Testis (tissue), 3 donors: Measurements from ENCODE around the gene COL4A6. TPM values are rescaled to one million over a fixed set of nuclear protein-coding genes. Genes with fewer than 3 reads are reported as not detected.

Experiments
- DNase-seq: peaks from one replicate; pipeline ENCODE4 v3.0.0-alpha.2; 2019
- H3K27ac ChIP-seq, 2 donors: fragments of 200-600 bp; sonication (generic); one replicate each; pipeline ENCODE4 v1.5.1; 2019
- H3K27me3 ChIP-seq: fragments of 200-600 bp; sonication (generic); one replicate; pipeline ENCODE4 v1.5.1; 2019
- H3K36me3 ChIP-seq: fragments of 200-600 bp; sonication (generic); one replicate; pipeline ENCODE4 v1.5.1; 2017; ENCODE audit warnings: low read depth; ENCODE audit errors: missing control alignments
- H3K4me1 ChIP-seq: fragments of 200-600 bp; sonication (generic); one replicate; pipeline ENCODE4 v1.5.1; 2019
- H3K4me3 ChIP-seq, 2 donors: fragments of 200-600 bp; sonication (generic); one replicate each; pipeline ENCODE4 v1.5.1; 2017 to 2019
- H3K9me3 ChIP-seq: fragments of 200-600 bp; sonication (generic); one replicate; pipeline ENCODE4 v1.5.1; 2017
- CTCF ChIP-seq, 3 experiments: fragments of 450-650 bp in 2 of 3; fragments of 200-600 bp in 1 of 3; sonication (generic) in 1 of 3; IDR thresholded peaks; one replicate each; pipeline ENCODE4 v1.5.1; 2016 to 2019; ENCODE audit warnings: antibody characterized with exemption in 3 of 3, mild to moderate bottlenecking in 2 of 3, moderate library complexity in 1 of 3
- POLR2A ChIP-seq: fragments of 450-650 bp; IDR thresholded peaks from one replicate; pipeline ENCODE4 v1.6.1; 2017; ENCODE audit warnings: antibody characterized with exemption, mild to moderate bottlenecking, moderate library complexity
- WGBS, 2 donors: methylation state at CpG; one replicate each; pipeline ENCODE4 v1.1.5; 2018; 5-methylcytosine and 5-hydroxymethylcytosine counted together
- intact Hi-C: fragments of 100-400 bp; cut with DNase I; formaldehyde crosslinking; loops from one replicate; pipeline ENCODE4 v1.15.1; 2023; ENCODE audit warnings: low total_unique reads
- polyA plus RNA-seq: library from polyadenylated mRNA; stranded (reverse); fragments of 350-450 nt; fragmentation: Illumina TruSeq; extraction: RNeasy Lipid Tissue Mini Kit (QIAGEN cat#74804); gene quantifications from one replicate; pipeline ENCODE4 v1.2.3, GENCODE V29; 2014; ENCODE audit warnings: low read depth, low replicate concordance; ENCODE audit not compliant: insufficient read depth
- total RNA-seq, 2 donors: library from RNA; depleted of rRNA; stranded (reverse); fragments of >200 nt; gene quantifications; one replicate each; pipeline ENCODE4 v1.2.3, GENCODE V29; 2016

Gene COL4A6
- total and polyA plus RNA-seq, 3 donors from 2014 or later, result 2.4 to 4.9 (median 3.5) TPM

- no peak overlapping the region for H3K27ac ChIP-seq
- no peak for DNase-seq
- intact Hi-C loops, result no loop called here
These were observed 30.3 kb upstream of the COL4A6 start for GRCh38 chrX:108468486-108468885.

GRCh38 chrX:108464604-108465003 lies 26.4 kb upstream of the COL4A6 start:
- Histone ChIP-seq H3K9me3 (no peaks in the 10 kb centered on the region), H3K27me3 (no peaks in the 10 kb centered on the region), H3K4me3 (no peak overlapping the region), H3K27ac (no peak overlapping the region), H3K4me1 (no peaks in the 10 kb centered on the region), H3K36me3 (no peaks in the 10 kb centered on the region)
- DNase-seq, result no peak
- intact Hi-C loops, result no loop called here
- 73 to 76% methylated on average over 3 of the region's 3 CpGs for WGBS, 2 donors
- no peak for TF ChIP-seq POLR2A
- TF ChIP-seq CTCF (IDR thresholded peaks at IDR 0.05), result no peak

More at GRCh38 chrX:108468486-108468885, 30.3 kb upstream of the COL4A6 start:
- H3K36me3 ChIP-seq, result no peaks in the 10 kb centered on the region
- H3K4me1 ChIP-seq, result no peaks in the 10 kb centered on the region
- no peaks in the 10 kb centered on the region for H3K27me3 ChIP-seq
- no peak overlapping the region for H3K4me3 ChIP-seq
- no peaks in the 10 kb centered on the region for H3K9me3 ChIP-seq
- 94 to 100% methylated on average over 1 of the region's 1 CpG for WGBS, 2 donors
- TF ChIP-seq POLR2A, result no peak
- TF ChIP-seq CTCF (IDR thresholded peaks at IDR 0.05), result no peak

GRCh38 chrX:108456971-108457477 lies 18.8 kb upstream of the COL4A6 start:
- no peaks in the 10 kb centered on the region for H3K36me3 ChIP-seq
- TF ChIP-seq POLR2A (no peak), CTCF (IDR thresholded peaks at IDR 0.05) (no peak)
- H3K9me3 ChIP-seq, result no peaks in the 10 kb centered on the region
- no peak overlapping the region for H3K4me3 ChIP-seq
- no peak for DNase-seq
- no peak overlapping the region for H3K27ac ChIP-seq
- H3K27me3 ChIP-seq, result no peaks in the 10 kb centered on the region
- H3K4me1 ChIP-seq, result no peaks in the 10 kb centered on the region
- whole genome bisulfite sequencing, 2 donors, result 65 to 71% methylated on average over 4 of the region's 4 CpGs
- intact Hi-C loops, result no loop called here

GRCh38 chrX:108453841-108454240 lies 15.6 kb upstream of the COL4A6 start:
- Histone ChIP-seq H3K27ac (no peak overlapping the region), H3K4me1 (no peaks in the 10 kb centered on the region), H3K36me3 (no peaks in the 10 kb centered on the region), H3K27me3 (no peaks in the 10 kb centered on the region), H3K4me3 (no peak overlapping the region), H3K9me3 (no peaks in the 10 kb centered on the region)
- DNase-seq, result no peak
- no peak for TF ChIP-seq POLR2A
- no peak for TF ChIP-seq CTCF (IDR thresholded peaks at IDR 0.05)
- 86 to 97% methylated on average over 3 of the region's 3 CpGs for WGBS, 2 donors
- intact Hi-C loops, result no loop called here

GRCh38 chrX:108447303-108447702 lies 9.1 kb upstream of the COL4A6 start:
- intact Hi-C loops, result no loop called here

More at GRCh38 chrX:108447303-108447702, 9.1 kb upstream of the COL4A6 start:
- no peak overlapping the region for H3K27ac ChIP-seq
- H3K36me3 ChIP-seq, result no peaks in the 10 kb centered on the region
- no peaks in the 10 kb centered on the region for H3K9me3 ChIP-seq
- 86 to 90% methylated on average over 2 of the region's 2 CpGs for WGBS, 2 donors
- no peaks in the 10 kb centered on the region for H3K4me1 ChIP-seq
- H3K27me3 ChIP-seq, result no peaks in the 10 kb centered on the region
- DNase-seq, result no peak
- TF ChIP-seq POLR2A, result no peak
- no peak for TF ChIP-seq CTCF (IDR thresholded peaks at IDR 0.05)
- no peak overlapping the region for H3K4me3 ChIP-seq
